GM21529 (cell line): Measurements from ENCODE around the gene MAGI2.

Experiments
- ATAC-seq: cut with Tn5 transposase; IDR thresholded peaks from one replicate; pipeline ENCODE4 v1.9.1; 2021; ENCODE audit not compliant: unreplicated experiment

Gene MAGI2

DNA sequence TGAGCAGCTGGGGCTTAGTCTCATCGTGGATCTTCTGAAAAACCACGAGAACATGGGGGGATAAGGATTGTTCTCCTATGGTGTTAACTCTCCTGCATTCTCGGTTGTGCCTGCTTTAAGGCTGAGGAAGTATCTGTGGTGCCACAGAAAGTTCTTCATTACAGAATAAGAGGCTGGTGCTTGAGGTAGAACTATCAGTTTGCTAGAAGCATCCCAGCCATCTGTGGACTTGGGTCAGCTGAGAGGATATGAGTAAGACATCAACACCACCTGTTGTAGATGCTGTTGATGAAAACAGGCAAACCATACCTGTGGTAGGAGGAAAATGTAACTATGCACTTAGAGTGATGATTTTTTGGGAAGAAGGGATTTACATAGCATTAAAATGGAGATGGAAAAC lies 1238.3 kb downstream of the MAGI2 start:
- no peak for ATAC-seq

GRCh38 chr7:78213402-78213801 lies 1240.1 kb downstream of the MAGI2 start:
- ATAC-seq, result no peak

DNA sequence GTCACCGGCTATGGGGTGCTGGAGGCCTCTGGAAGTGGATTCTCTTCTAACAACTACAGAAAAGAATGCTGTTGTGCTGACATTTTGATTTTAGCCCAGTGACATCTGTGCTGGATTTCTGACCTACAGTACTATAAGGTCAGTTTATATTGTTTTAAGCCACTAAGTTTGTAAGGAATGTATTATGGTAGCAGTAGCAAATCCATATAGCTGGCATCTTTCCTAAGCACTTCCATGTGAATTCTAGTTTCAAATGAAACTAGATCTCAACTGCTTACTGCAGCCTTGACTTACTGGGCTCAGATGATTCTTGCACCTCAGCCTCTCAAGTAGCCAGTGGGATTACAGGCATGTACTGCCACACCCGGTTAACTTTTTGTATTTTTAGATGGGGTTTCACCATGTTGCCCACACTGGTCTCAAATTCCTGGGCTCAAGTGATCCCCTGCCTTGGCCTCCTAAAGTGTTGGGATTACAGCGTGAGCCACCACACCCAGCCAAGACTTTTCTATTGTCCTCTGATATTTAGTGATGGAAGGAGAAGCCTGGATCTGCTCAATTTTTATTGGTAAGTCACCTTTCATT lies 1240.9 kb downstream of the MAGI2 start:
- ATAC-seq, result no peak

- ATAC-seq, result no peak
Observed at GRCh38 chr7:78207269-78207668, 1246.2 kb downstream of the MAGI2 start.

GRCh38 chr7:78206769-78207168 lies 1246.7 kb downstream of the MAGI2 start:
- no peak for ATAC-seq

- ATAC-seq, result no peak
Observed at GRCh38 chr7:78203042-78203720, 1250.3 kb downstream of the MAGI2 start.

- no peak for ATAC-seq
Observed at GRCh38 chr7:78198756-78199155, 1254.7 kb downstream of the MAGI2 start.

DNA sequence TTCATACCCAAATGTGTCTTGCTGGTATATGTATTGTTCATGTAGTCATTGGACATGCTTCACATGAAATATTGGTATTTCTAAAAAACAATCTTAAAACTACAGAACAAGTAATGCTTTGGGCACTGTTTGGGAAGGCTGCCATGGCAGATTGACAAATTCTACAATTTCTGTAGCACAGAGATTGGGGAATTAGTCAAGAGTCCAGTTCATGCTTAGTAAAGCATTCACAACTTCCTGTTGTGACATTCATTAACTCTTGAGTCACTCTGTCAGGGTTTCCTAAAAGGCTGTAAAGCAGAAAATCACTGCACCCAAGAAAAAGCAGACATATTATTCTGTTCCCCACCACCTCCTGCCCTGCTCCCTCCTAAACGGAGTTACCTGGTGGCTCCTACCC lies 1256.0 kb downstream of the MAGI2 start:
- ATAC-seq, result peak; percentile 58

DNA sequence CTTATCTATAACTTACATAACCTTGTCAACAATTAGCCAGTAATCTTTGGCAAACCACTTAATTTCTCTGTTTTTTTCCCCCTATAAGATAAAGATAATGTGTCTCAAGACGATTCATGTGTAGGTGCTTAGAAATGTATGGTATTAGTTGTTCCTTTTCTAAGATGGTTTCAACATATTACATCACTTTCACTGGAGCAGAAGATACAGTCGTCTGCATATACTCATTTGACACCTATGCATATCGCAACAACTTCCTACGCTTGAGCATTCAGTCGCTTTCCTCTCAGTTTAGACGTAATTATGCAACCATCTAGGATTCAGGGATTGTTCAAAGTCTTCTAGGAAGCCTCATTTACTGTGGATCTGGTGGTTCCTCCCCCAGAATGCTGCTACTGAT lies 1258.2 kb downstream of the MAGI2 start:
- no peak for ATAC-seq

DNA sequence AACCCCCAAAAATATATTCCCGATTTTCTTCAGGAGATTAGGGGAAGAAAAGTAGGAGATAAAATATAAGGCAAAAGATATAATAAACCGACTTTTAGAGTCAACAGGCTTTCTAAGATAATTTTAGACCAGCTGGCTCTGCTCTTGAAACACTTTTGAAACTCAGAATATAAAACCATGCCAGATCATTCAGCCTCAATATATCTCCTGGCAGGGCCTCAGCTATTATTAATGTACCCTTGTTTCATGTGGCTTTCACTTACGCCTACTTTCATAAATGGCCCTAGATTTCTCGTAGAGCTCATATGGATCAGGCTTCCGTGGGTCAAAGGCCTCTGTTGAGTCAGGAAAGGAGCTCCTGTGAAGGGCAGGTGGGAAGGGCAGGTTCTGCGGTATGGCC lies 1258.9 kb downstream of the MAGI2 start:
- ATAC-seq, result no peak

DNA sequence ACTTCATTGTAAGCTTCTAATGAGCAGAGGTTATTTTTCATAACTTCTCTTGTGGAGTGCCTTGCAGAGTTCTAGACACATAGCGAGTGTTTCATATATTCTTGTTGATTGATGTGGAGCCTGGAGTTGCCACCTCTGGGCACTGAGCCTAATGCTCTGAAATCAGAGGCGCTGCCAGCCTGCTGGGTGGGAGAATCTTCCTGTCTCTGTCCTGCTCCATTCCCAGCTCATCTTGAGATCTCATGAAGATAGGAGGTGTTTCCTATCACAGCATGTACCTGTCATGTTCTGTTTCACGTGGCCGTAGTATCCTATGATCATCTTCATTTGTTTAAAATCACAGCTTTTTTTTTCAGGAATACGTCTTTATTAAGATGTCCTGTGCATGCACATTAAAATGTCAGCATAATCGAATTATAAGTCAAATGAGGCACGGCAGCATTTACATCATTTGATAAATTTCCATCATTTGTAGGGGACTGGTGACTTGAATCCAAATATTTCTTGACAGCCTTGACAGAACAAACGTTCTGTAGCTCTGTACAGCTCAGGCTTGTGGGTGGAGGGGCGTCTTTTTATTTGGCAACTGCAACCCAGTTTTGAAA lies 1261.9 kb downstream of the MAGI2 start:
- ATAC-seq, result no peak

GRCh38 chr7:78189762-78190161 lies 1263.7 kb downstream of the MAGI2 start:
- no peak for ATAC-seq

DNA sequence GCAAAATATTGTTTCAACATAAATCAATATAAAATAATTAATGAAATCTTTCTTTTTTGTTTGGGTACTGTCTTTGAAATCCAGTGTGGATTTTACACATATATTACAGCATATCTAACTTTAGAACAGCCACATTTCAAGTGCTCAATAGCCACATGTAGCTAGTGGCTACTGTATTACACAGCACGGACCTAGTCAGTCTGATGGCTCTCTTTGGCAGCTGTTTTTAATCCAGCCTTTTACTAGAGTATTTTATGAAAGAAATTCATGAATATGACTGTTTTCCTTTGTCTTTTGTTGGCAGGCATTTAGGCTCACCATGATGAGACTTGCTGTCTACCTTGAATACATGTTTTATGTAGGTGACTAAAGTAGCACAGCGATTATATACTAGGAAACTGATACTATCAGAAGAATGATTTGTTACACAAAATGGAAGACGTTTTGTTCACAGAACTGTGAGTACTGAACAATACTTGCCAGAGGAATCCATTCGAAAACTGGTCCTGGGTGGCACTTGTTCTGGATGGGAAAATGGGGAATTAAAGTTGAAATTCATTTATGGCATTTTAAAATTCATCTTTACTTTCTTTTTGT lies 1268.2 kb downstream of the MAGI2 start:
- ATAC-seq, result no peak

GRCh38 chr7:78184299-78184698 lies 1269.2 kb downstream of the MAGI2 start:
- ATAC-seq, result no peak

GRCh38 chr7:78179827-78180477 lies 1273.5 kb downstream of the MAGI2 start:
- ATAC-seq, result no peak

- ATAC-seq, result no peak
Observed at GRCh38 chr7:78179211-78179610, 1274.3 kb downstream of the MAGI2 start.

- no peak for ATAC-seq
Observed at GRCh38 chr7:78178319-78178718, 1275.1 kb downstream of the MAGI2 start.

GRCh38 chr7:78176171-78176570 lies 1277.3 kb downstream of the MAGI2 start:
- ATAC-seq, result no peak

GRCh38 chr7:78175330-78176100 lies 1278.0 kb downstream of the MAGI2 start:
- ATAC-seq, result no peak

DNA sequence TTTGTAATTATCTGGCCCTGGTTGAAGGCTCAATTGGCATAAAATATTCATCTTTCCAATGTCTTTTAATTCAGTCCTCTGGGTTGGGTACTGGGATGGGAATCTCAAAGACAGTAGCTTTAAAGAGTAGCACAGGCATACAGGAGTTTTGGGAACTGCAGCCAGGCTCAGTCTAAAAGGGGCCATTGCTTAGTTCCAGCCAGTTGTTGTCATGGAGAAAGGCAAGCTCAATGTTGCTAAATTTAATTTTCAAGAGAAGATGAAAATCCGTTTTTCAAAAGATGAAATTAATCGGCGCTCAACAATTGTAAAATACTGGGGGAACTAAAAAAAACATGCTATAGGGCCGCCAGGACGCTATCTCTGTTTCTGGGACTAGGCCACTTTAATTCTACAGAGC lies 1279.8 kb downstream of the MAGI2 start:
- ATAC-seq, result no peak
